Activated naive CD4-positive, alpha-beta T cell treated with anti-CD3 and anti-CD28 coated beads, Interleukin-2, amount 50 U/mL, for 72 hours (primary cell): ENCODE measurements around the gene RPTOR. TPM values are rescaled to one million over a fixed set of nuclear protein-coding genes. Genes with fewer than 3 reads are reported as not detected.

Source experiments
- ATAC-seq, 2 donors: fragments of 150-1000 bp; cut with Tn5 transposase; 2 replicates each; pipeline ENCODE4 v1.10.0; 2021; ENCODE audit warnings: mild to moderate bottlenecking in 2 of 2, moderate library complexity in 2 of 2
- DNase-seq, 2 donors: peaks; one replicate each; pipeline ENCODE4 v3.0.0; 2021 to 2022; ENCODE audit warnings: low spot score in 2 of 2
- H3K27ac Mint-ChIP-seq, 2 donors: one replicate each; pipeline ENCODE4 v1.8.0; 2022; ENCODE audit warnings: mild to moderate bottlenecking in 2 of 2, mixed read lengths in 2 of 2
- H3K36me3 Mint-ChIP-seq, 2 donors: one replicate each; pipeline ENCODE4 v1.8.0; 2022; ENCODE audit warnings: mixed read lengths in 2 of 2
- H3K9me3 Mint-ChIP-seq, 2 donors: one replicate each; pipeline ENCODE4 v1.8.0; 2022; ENCODE audit warnings: mixed read lengths in 2 of 2
- total RNA-seq, 2 donors: library from RNA; stranded (reverse); gene quantifications; one replicate each; pipeline ENCODE4 v1.2.3, GENCODE V29; 2022

Gene RPTOR
- total RNA-seq, 2 donors from 2014 or later, result 59.5 to 128 TPM

GRCh38 chr17:80930335-80931279 lies 386.0 kb downstream of the RPTOR start:
- Mint-ChIP-seq H3K36me3 (peaks cover 0 to 28% of the 10 kb centered on the region in 2 donors), H3K9me3 (no peaks in the 10 kb centered on the region), H3K27ac (peak overlapping the region; percentile 58 to 77)
- no peak for ATAC-seq
- no peak for DNase-seq

- Mint-ChIP-seq H3K9me3 (no peaks in the 10 kb centered on the region), H3K27ac (peak overlapping the region in 1 of 2 donors; percentile 77), H3K36me3 (peaks cover 0 to 19% of the 10 kb centered on the region in 2 donors)
- DNase-seq, result no peak
- peak in 1 of 2 donors; percentile 14 for ATAC-seq
These were observed 387.0 kb downstream of the RPTOR start for GRCh38 chr17:80931421-80932265.

- Mint-ChIP-seq H3K9me3 (no peaks in the 10 kb centered on the region), H3K27ac (no peak overlapping the region), H3K36me3 (peaks cover 4 to 6% of the 10 kb centered on the region in 2 donors)
- ATAC-seq, result no peak
- DNase-seq, result no peak
These were observed 390.9 kb downstream of the RPTOR start for GRCh38 chr17:80935526-80935925.

- DNase-seq, result no peak
- no peak overlapping the region for H3K27ac Mint-ChIP-seq
- H3K36me3 Mint-ChIP-seq, result peaks cover 4 to 6% of the 10 kb centered on the region in 2 donors
- no peaks in the 10 kb centered on the region for H3K9me3 Mint-ChIP-seq
- peak in 1 of 2 donors; percentile 32 for ATAC-seq
These were observed 391.6 kb downstream of the RPTOR start for GRCh38 chr17:80936218-80936617.

- Mint-ChIP-seq H3K36me3 (peaks cover 6 to 7% of the 10 kb centered on the region in 2 donors), H3K27ac (peak overlapping the region in 1 of 2 donors; percentile 44), H3K9me3 (no peaks in the 10 kb centered on the region)
- ATAC-seq (no peak), DNase-seq (no peak)
These were observed 392.1 kb downstream of the RPTOR start for GRCh38 chr17:80936723-80937122.

- ATAC-seq, result peak; percentile 18 to 20
- H3K27ac Mint-ChIP-seq, result peak overlapping the region; percentile 60 to 87
- peaks cover 6 to 16% of the 10 kb centered on the region in 2 donors for H3K36me3 Mint-ChIP-seq
- no peak for DNase-seq
- no peaks in the 10 kb centered on the region for H3K9me3 Mint-ChIP-seq
These were observed 393.1 kb downstream of the RPTOR start for GRCh38 chr17:80937462-80938381.

GRCh38 chr17:80938556-80938955 lies 393.9 kb downstream of the RPTOR start:
- DNase-seq, result peak in 1 of 2 donors; percentile 25
- no peaks in the 10 kb centered on the region for H3K9me3 Mint-ChIP-seq
- peak; percentile 62 to 79 for ATAC-seq
- H3K27ac Mint-ChIP-seq, result peak overlapping the region; percentile 60 to 87
- peaks cover 6 to 16% of the 10 kb centered on the region in 2 donors for H3K36me3 Mint-ChIP-seq

- Mint-ChIP-seq H3K36me3 (peaks cover 6 to 16% of the 10 kb centered on the region in 2 donors), H3K9me3 (no peaks in the 10 kb centered on the region), H3K27ac (peak overlapping the region; percentile 60 to 87)
- DNase-seq (no peak), ATAC-seq (no peak)
These were observed 394.8 kb downstream of the RPTOR start for GRCh38 chr17:80939151-80940145.

- no peak overlapping the region for H3K27ac Mint-ChIP-seq
- H3K36me3 Mint-ChIP-seq, result peaks cover 6 to 16% of the 10 kb centered on the region in 2 donors
- no peaks in the 10 kb centered on the region for H3K9me3 Mint-ChIP-seq
- ATAC-seq, result no peak
- DNase-seq, result no peak
These were observed 395.8 kb downstream of the RPTOR start for GRCh38 chr17:80940171-80941123.

- H3K9me3 Mint-ChIP-seq, result no peaks in the 10 kb centered on the region
- peaks cover 11 to 22% of the 10 kb centered on the region in 2 donors for H3K36me3 Mint-ChIP-seq
- no peak overlapping the region for H3K27ac Mint-ChIP-seq
- ATAC-seq, result no peak
- DNase-seq, result no peak
These were observed 396.5 kb downstream of the RPTOR start for GRCh38 chr17:80941171-80941570.

- H3K9me3 Mint-ChIP-seq, result no peaks in the 10 kb centered on the region
- peaks cover 19 to 28% of the 10 kb centered on the region in 2 donors for H3K36me3 Mint-ChIP-seq
- ATAC-seq (no peak), DNase-seq (no peak)
- peak overlapping the region in 1 of 2 donors; percentile 52 for H3K27ac Mint-ChIP-seq
These were observed 397.2 kb downstream of the RPTOR start for GRCh38 chr17:80941743-80942422.

- H3K9me3 Mint-ChIP-seq, result no peaks in the 10 kb centered on the region
- DNase-seq (no peak), ATAC-seq (no peak)
- peaks cover 16 to 27% of the 10 kb centered on the region in 2 donors for H3K36me3 Mint-ChIP-seq
- peak overlapping the region in 1 of 2 donors; percentile 52 for H3K27ac Mint-ChIP-seq
These were observed 398.0 kb downstream of the RPTOR start for GRCh38 chr17:80942423-80943345.
